ENCODE results near the gene PRR32.

GRCh38 chrX:126785539-126785938 lies 34.0 kb upstream of the PRR32 start:
- TF ChIP-seq CTCF (conservative IDR thresholded peaks at IDR 0.05) (no peak), ZFX (IDR thresholded peaks at IDR 0.05) (no peak)

Measured in C4-2B (cell line).